Sigmoid colon (tissue), 4 donors: ENCODE measurements around the gene NCOR1.

Experiments used
- CTCF ChIP-seq, 4 experiments: fragments of 450-650 bp in 3 of 4; fragments of 200-600 bp in 1 of 4; IDR thresholded peaks; one replicate each; pipeline ENCODE4 v1.5.1; 2016 to 2019; ENCODE audit warnings: antibody characterized with exemption in 4 of 4, mild to moderate bottlenecking in 3 of 4, moderate library complexity in 2 of 4
- EP300 ChIP-seq, 4 donors: sonication (generic); formaldehyde crosslinking; IDR thresholded peaks; one replicate each; pipeline ENCODE4 v1.6.1; 2017; ENCODE audit warnings: antibody characterized with exemption in 4 of 4
- POLR2A ChIP-seq, 2 donors: fragments of 450-650 bp; IDR thresholded peaks; one replicate each; pipeline ENCODE4 v1.6.1; 2016; ENCODE audit warnings: antibody characterized with exemption in 2 of 2, mild to moderate bottlenecking in 2 of 2, moderate library complexity in 2 of 2
- POLR2AphosphoS5 ChIP-seq, 4 donors: sonication (generic); formaldehyde crosslinking; IDR thresholded peaks; one replicate each; pipeline ENCODE4 v1.6.1; 2017; ENCODE audit warnings: antibody characterized with exemption in 4 of 4

- TF ChIP-seq CTCF (IDR thresholded peaks at IDR 0.05) (no peak), POLR2A (IDR thresholded peaks at IDR 0.05) (no peak), EP300 (IDR thresholded peaks at IDR 0.05) (no peak), POLR2AphosphoS5 (IDR thresholded peaks at IDR 0.05) (no peak)
These were observed 234.1 kb downstream of the NCOR1 start for GRCh38 chr17:15981208-15981607.
